NCI-H2196 treated with DMSO at 0.1 percent for 48 hours (cell line): ENCODE data around the gene MMEL1.
"Not testable (repeated sequence)": the region's sequence is repeated elsewhere in the genome, so short reads cannot be mapped to it uniquely, and the experiment has no call there.

ENCODE experiments used
- DNase-seq: peaks from one replicate; lab custom pipeline; 2025; ENCODE audit not compliant: unreplicated experiment; lab: John Stamatoyannopoulos, UW

MMEL1 gene

GRCh38 chr1:2632561-2633361 lies at the start of gene MMEL1:
Gene MMEL1, minus strand, starts transcription at chr1:2633016. Its CDS starts 3,532 bp downstream, at chr1:2629484.
- no peak for DNase-seq

- DNase-seq: not testable (repeated sequence)
These were observed 43.9 kb upstream of the MMEL1 start for GRCh38 chr1:2676726-2677125.

- not testable (repeated sequence) for DNase-seq
These were observed 38.8 kb upstream of the MMEL1 start for GRCh38 chr1:2671656-2672055.

- DNase-seq: not testable (repeated sequence)
These were observed 27.0 kb upstream of the MMEL1 start for GRCh38 chr1:2659806-2660205.

- not testable (repeated sequence) for DNase-seq
These were observed 25.1 kb upstream of the MMEL1 start for GRCh38 chr1:2657909-2658308.

- DNase-seq: not testable (repeated sequence)
These were observed 24.3 kb upstream of the MMEL1 start for GRCh38 chr1:2657124-2657523.

GRCh38 chr1:2655598-2656434 lies 23.0 kb upstream of the MMEL1 start:
- DNase-seq: not testable (repeated sequence)

- DNase-seq: not testable (repeated sequence)
These were observed 21.7 kb upstream of the MMEL1 start for GRCh38 chr1:2654443-2654948.

- not testable (repeated sequence) for DNase-seq
These were observed 21.1 kb upstream of the MMEL1 start for GRCh38 chr1:2653741-2654442.

- not testable (repeated sequence) for DNase-seq
These were observed 20.2 kb upstream of the MMEL1 start for GRCh38 chr1:2652926-2653571.

- not testable (repeated sequence) for DNase-seq
These were observed 19.5 kb upstream of the MMEL1 start for GRCh38 chr1:2652152-2652925.

- no peak for DNase-seq
These were observed 18.3 kb upstream of the MMEL1 start for GRCh38 chr1:2650967-2651645.

- no peak for DNase-seq
These were observed 14.0 kb upstream of the MMEL1 start for GRCh38 chr1:2646837-2647236.

- no peak for DNase-seq
These were observed 13.0 kb upstream of the MMEL1 start for GRCh38 chr1:2645776-2646175.

GRCh38 chr1:2645143-2645542 lies 12.3 kb upstream of the MMEL1 start:
- no peak for DNase-seq

- no peak for DNase-seq
These were observed 11.8 kb upstream of the MMEL1 start for GRCh38 chr1:2644591-2645101.

- DNase-seq: no peak
These were observed 11.4 kb upstream of the MMEL1 start for GRCh38 chr1:2644171-2644570.

GRCh38 chr1:2643414-2644077 lies 10.7 kb upstream of the MMEL1 start:
- DNase-seq: no peak
